ENCODE data around the gene PYY. TPM values are rescaled to one million over a fixed set of nuclear protein-coding genes. Genes with fewer than 3 reads are reported as not detected.

PYY gene
- total RNA-seq, 2 donors from 2014 or later, result not detected

DNA sequence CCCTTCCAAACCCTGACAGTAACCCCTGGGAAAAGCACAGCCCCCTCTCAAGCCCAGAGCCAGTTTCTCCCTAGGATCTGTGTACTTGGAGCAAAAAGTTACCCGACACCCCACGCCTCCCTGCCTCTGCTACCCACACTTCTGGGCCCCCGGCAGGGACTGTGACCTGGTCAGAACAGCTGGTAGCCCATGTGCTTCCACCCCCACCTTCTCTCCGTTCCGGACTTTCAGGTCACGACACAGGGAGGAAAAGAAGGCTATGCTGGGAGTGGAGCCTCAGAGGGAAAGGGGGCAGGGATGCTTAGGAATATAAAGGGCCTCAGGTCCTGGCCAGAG, 17.8 kb downstream of the PYY start:
- 76 to 92% methylated on average over 3 to 5 of the region's 6 CpGs for WGBS, 2 donors
- ATAC-seq (no peak), DNase-seq (no peak)
- intact Hi-C loops (cut with DNase I), result no loop called here
- H3K27ac ChIP-seq, result no peak overlapping the region
- no peaks in the 10 kb centered on the region for H3K36me3 ChIP-seq (replicated peaks in 1 of 2; ENCODE audit: insufficient read depth in 1 of 2, low read depth in 2 of 2)
- no peak overlapping the region for H3K4me3 ChIP-seq
- H3K9me3 ChIP-seq, result no peaks in the 10 kb centered on the region
- no peaks in the 10 kb centered on the region for H3K27me3 ChIP-seq
- peaks cover 12% of the 10 kb centered on the region for H3K4me1 ChIP-seq
- no peak for TF ChIP-seq POLR2A (IDR thresholded peaks at IDR 0.05)
- TF ChIP-seq, protein P1, sequence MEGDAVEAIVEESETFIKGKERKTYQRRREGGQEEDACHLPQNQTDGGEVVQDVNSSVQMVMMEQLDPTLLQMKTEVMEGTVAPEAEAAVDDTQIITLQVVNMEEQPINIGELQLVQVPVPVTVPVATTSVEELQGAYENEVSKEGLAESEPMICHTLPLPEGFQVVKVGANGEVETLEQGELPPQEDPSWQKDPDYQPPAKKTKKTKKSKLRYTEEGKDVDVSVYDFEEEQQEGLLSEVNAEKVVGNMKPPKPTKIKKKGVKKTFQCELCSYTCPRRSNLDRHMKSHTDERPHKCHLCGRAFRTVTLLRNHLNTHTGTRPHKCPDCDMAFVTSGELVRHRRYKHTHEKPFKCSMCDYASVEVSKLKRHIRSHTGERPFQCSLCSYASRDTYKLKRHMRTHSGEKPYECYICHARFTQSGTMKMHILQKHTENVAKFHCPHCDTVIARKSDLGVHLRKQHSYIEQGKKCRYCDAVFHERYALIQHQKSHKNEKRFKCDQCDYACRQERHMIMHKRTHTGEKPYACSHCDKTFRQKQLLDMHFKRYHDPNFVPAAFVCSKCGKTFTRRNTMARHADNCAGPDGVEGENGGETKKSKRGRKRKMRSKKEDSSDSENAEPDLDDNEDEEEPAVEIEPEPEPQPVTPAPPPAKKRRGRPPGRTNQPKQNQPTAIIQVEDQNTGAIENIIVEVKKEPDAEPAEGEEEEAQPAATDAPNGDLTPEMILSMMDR (IDR thresholded peaks at IDR 0.05), result no peak

DNA sequence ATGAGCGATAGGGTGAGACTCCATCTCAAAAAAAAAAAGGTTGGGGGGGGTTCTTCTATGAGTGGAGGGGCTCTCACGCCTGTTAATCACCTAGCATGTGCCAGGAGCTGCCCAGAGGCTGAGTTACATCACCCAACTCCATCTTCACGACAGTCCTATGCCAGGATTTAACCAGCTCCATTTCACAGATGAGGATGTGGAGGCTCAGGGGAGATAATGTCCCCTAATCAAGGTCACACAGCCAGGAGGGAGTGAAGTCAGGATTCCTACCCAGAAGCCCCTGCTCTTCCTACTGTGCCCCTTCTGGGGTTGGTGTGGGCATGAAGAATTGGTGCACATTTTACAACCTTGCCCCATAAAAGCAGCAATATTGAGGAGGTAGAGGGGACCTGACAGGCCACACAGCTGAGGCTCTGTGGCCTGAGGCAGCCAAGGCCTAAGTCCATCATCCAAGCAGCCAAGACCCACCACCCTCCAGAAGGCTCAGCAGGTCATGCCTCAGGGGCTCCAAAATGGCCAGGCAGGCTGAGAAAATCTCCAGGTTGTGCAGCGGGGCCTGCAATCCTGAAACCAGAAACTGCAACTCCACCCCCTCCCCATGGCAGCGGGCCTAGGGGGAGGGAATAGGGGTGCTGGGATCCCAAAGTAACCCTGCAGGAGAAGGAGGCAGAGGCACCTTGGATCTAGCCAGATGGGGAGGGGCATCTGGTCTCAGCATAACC, 18.4 kb downstream of the PYY start:
- Histone ChIP-seq H3K9me3 (no peaks in the 10 kb centered on the region), H3K4me1 (peaks cover 18% of the 10 kb centered on the region), H3K27ac (no peak overlapping the region), H3K27me3 (no peaks in the 10 kb centered on the region), H3K36me3 (replicated peaks in 1 of 2; ENCODE audit: insufficient read depth in 1 of 2, low read depth in 2 of 2) (no peaks in the 10 kb centered on the region), H3K4me3 (no peak overlapping the region)
- no peak for DNase-seq
- WGBS, 2 donors, result 73 to 78% methylated on average over 5 of the region's 5 CpGs
- TF ChIP-seq, protein P1 (IDR thresholded peaks at IDR 0.05), result no peak
- TF ChIP-seq POLR2A (IDR thresholded peaks at IDR 0.05), result no peak
- ATAC-seq, result no peak
- intact Hi-C loops (cut with DNase I), result no loop called here

DNA sequence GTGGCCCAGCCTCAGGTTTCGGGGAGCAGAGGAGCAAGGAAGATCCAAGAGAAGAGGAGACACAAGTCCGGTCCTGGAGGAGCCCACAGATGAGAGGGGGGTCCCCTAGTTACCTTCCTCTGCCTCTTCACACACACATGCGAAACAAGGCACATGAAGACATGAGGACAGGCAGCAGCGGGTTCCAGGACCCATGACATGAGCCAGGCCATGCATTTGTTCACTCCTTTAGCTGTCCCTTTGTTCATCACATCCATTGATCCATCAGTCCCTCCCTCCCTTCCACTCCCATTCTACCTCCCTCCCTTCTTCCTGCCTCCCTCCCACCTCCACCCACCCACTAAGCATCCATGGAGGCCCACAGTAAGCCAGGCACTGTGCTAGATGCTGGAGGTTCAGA, 20.8 kb downstream of the PYY start:
- no peak for ATAC-seq
- no peak overlapping the region for H3K27ac ChIP-seq
- no peak for DNase-seq
- TF ChIP-seq, protein P1 (IDR thresholded peaks at IDR 0.05), result no peak
- TF ChIP-seq POLR2A (IDR thresholded peaks at IDR 0.05), result no peak
- no peaks in the 10 kb centered on the region for H3K27me3 ChIP-seq
- no peak overlapping the region for H3K4me3 ChIP-seq
- H3K4me1 ChIP-seq, result peaks cover 16% of the 10 kb centered on the region
- no peaks in the 10 kb centered on the region for H3K36me3 ChIP-seq (replicated peaks in 1 of 2; ENCODE audit: insufficient read depth in 1 of 2, low read depth in 2 of 2)
- 92 to 100% methylated on average over 2 to 4 of the region's 4 CpGs for WGBS, 2 donors
- no peaks in the 10 kb centered on the region for H3K9me3 ChIP-seq
- intact Hi-C loops (cut with DNase I), result no loop called here

DNA sequence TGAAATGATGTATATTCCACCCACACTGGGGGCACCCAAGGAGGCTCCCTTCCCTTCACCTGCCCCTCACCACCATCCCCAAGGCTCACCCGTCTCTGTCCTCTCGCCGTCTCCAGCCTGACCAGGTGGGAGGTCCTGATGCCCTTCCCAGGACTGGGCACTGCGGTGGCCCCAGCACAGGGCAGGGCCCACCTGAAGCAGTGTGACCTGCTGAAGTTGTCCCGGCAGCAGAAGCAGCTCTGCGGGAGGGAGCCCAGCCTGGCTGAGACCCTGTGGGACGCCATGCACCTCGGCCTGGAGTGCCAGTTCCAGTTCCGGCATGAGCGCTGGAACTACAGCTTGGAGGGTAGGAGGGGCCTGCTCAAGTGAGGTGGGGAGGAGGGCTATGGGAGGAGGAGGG, 21.4 kb downstream of the PYY start:
- H3K4me3 ChIP-seq, result no peak overlapping the region
- no peak overlapping the region for H3K27ac ChIP-seq
- H3K36me3 ChIP-seq (replicated peaks in 1 of 2; ENCODE audit: insufficient read depth in 1 of 2, low read depth in 2 of 2), result no peaks in the 10 kb centered on the region
- H3K27me3 ChIP-seq, result no peaks in the 10 kb centered on the region
- intact Hi-C loops (cut with DNase I), result no loop called here
- H3K9me3 ChIP-seq, result no peaks in the 10 kb centered on the region
- 93 to 96% methylated on average over 9 to 10 of the region's 10 CpGs for WGBS, 2 donors
- no peak for ATAC-seq
- TF ChIP-seq POLR2A (IDR thresholded peaks at IDR 0.05), result no peak
- TF ChIP-seq, protein P1 (IDR thresholded peaks at IDR 0.05), result no peak
- H3K4me1 ChIP-seq, result peaks cover 18% of the 10 kb centered on the region
- no peak for DNase-seq

DNA sequence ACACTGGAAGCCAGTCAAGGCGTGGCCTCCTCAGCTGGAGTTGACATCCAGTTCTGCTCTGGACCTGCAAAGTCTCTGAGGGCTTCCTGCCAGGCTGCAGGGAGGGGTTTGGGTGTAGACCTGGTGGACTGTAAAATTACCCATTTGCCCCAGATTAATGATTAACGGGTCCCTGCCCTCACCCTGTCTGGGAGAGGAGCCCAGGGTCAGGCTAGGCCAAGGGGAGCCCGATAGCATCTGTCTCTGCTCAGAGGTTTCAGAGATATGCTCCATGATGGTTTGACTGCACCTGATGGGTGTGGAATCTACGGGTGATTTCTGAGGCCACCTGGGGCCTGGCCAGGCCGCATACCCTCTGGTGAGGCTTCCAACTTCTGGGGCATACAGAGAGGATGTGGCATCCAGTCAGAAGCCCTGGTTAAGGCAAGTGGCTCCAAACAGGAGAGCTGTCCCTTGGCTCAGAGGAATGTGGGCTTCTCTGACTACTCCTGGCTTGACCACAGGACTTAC, 22.6 kb downstream of the PYY start:
- intact Hi-C loops (cut with DNase I), result no loop called here
- H3K9me3 ChIP-seq, result no peaks in the 10 kb centered on the region
- WGBS, 2 donors, result 20% methylated on average over 5 of the region's 5 CpGs; no CpG with 5 or more reads in 1 of the 2 donors
- peak overlapping the region in 3 of 4 donors; percentile 14 to 53 (median 37) for H3K27ac ChIP-seq
- no peak overlapping the region for H3K4me3 ChIP-seq
- peaks cover 25% of the 10 kb centered on the region for H3K4me1 ChIP-seq
- no peaks in the 10 kb centered on the region for H3K36me3 ChIP-seq (replicated peaks in 1 of 2; ENCODE audit: insufficient read depth in 1 of 2, low read depth in 2 of 2)
- DNase-seq (peak; percentile 77 to 90 (median 87)), ATAC-seq (peak; percentile 85)
- no peaks in the 10 kb centered on the region for H3K27me3 ChIP-seq
- no peak for TF ChIP-seq POLR2A (IDR thresholded peaks at IDR 0.05)
- TF ChIP-seq, protein P1 (IDR thresholded peaks at IDR 0.05), result no peak
